ENCODE data around the gene L3MBTL4.

The L3MBTL4 gene

DNA sequence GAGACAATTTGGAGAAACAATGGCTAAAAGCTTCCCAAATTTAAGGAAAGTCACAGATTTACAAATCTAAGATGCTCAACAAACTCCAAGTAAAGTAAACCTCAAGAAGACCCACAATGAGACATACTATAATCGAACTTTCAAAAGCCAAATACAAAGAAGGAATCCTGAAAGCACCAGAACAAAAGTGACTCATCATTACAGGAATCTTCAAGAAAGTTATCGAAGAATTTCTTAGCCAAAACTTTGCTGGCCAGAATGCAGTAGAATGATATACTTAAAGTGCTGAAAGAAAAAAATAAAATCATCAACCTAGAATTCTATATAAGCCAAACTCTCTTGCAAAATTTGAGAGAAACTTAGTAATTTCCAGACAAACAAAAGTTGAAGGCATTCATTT lies 412.8 kb downstream of the L3MBTL4 start:
- no peaks in the 10 kb centered on the region; the same call in none of the 2 replicates for H4K20me1 ChIP-seq (ENCODE audit: insufficient read depth)
- no peaks in the 10 kb centered on the region for H3K79me2 ChIP-seq (ENCODE audit: insufficient read depth, low read depth)
- no peak overlapping the region for H3K4me3 ChIP-seq (IDR thresholded peaks at IDR 0.05; ENCODE audit: insufficient read depth, low read depth, low read length)
- H3K27me3 ChIP-seq (ENCODE audit: insufficient read depth, low read depth), result no peaks in the 10 kb centered on the region
- H3K4me2 ChIP-seq, result no peak overlapping the region
- TF ChIP-seq, protein P1, sequence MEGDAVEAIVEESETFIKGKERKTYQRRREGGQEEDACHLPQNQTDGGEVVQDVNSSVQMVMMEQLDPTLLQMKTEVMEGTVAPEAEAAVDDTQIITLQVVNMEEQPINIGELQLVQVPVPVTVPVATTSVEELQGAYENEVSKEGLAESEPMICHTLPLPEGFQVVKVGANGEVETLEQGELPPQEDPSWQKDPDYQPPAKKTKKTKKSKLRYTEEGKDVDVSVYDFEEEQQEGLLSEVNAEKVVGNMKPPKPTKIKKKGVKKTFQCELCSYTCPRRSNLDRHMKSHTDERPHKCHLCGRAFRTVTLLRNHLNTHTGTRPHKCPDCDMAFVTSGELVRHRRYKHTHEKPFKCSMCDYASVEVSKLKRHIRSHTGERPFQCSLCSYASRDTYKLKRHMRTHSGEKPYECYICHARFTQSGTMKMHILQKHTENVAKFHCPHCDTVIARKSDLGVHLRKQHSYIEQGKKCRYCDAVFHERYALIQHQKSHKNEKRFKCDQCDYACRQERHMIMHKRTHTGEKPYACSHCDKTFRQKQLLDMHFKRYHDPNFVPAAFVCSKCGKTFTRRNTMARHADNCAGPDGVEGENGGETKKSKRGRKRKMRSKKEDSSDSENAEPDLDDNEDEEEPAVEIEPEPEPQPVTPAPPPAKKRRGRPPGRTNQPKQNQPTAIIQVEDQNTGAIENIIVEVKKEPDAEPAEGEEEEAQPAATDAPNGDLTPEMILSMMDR (conservative IDR thresholded peaks at IDR 0.05; ENCODE audit: low read depth, low read length), result no peak
- no peak overlapping the region for H3K27ac ChIP-seq
- peaks cover 31% of the 10 kb centered on the region for H3K4me1 ChIP-seq (ENCODE audit: low read depth, poor library complexity, severe bottlenecking)
- no peaks in the 10 kb centered on the region for H3K36me3 ChIP-seq (ENCODE audit: insufficient read depth)
- H3K9ac ChIP-seq, result no peak overlapping the region
- no peak overlapping the region for H2AFZ ChIP-seq (ENCODE audit: low read depth)

DNA sequence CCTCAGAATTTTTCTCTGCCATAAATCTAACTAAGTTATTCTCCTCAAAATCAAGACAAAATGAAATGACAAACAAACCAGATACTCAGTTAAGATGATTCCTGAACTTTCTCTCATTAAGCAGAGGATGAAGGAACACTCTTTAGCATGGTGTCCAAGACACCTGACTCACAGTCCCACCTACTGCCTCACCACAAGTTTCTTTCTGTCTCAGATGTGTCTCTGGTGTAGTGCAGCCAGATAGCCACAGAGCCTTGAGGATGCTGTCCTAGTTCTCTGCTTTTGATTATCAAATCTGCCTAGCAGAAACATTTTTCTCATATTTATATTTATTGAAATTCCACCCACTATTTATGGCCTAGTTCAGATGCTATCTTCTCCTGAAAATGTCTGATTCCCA lies 415.8 kb downstream of the L3MBTL4 start:
- Histone ChIP-seq H3K36me3 (ENCODE audit: insufficient read depth) (no peaks in the 10 kb centered on the region), H3K27me3 (ENCODE audit: insufficient read depth, low read depth) (no peaks in the 10 kb centered on the region), H3K4me1 (ENCODE audit: low read depth, poor library complexity, severe bottlenecking) (peaks cover 12% of the 10 kb centered on the region), H3K27ac (no peak overlapping the region), H3K79me2 (ENCODE audit: insufficient read depth, low read depth) (no peaks in the 10 kb centered on the region), H2AFZ (ENCODE audit: low read depth) (no peak overlapping the region), H3K4me3 (IDR thresholded peaks at IDR 0.05; ENCODE audit: insufficient read depth, low read depth, low read length) (no peak overlapping the region), H3K9ac (no peak overlapping the region), H4K20me1 (ENCODE audit: insufficient read depth) (no peaks in the 10 kb centered on the region; the same call in 1 of the 2 replicates), H3K4me2 (no peak overlapping the region)
- TF ChIP-seq, protein P1 (conservative IDR thresholded peaks at IDR 0.05; ENCODE audit: low read depth, low read length), result no peak

DNA sequence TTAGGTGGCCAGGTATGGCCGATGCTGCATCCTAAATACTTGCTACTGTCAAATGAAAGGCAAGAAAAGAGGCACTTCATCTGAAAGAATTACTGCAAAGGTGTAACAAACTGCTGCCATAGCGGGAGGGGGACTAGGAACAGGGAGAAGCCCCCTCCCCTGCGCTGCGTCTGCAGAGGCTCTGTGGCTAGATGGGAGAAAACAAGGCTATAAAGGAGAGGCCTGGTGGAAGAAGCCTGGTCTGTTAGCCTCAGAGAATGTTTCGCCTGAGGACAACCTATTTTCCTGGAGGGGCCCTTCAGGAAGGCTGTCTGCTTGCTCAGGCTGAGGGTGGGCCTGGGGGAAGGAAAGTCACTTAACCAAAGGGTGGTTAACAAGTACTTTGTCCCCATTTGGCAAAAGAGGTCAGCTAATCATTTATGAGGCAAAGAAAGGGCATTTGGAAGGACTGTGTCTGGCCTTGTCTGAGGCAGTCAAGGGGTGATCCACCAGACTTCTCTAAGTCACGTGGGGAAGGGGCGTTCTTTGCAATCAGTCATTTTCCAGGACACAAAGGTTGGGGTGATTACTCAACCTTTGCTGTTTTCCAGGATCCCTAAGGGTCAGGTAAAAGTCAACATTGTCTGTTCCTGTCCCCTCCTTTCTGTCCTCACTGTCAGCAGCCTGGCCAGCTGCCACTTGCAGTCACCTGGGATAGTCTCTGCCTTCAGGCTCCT lies 416.4 kb downstream of the L3MBTL4 start:
- Histone ChIP-seq H2AFZ (ENCODE audit: low read depth) (no peak overlapping the region), H3K27ac (no peak overlapping the region)
- TF ChIP-seq, protein P1 (conservative IDR thresholded peaks at IDR 0.05; ENCODE audit: low read depth, low read length), result no peak

DNA sequence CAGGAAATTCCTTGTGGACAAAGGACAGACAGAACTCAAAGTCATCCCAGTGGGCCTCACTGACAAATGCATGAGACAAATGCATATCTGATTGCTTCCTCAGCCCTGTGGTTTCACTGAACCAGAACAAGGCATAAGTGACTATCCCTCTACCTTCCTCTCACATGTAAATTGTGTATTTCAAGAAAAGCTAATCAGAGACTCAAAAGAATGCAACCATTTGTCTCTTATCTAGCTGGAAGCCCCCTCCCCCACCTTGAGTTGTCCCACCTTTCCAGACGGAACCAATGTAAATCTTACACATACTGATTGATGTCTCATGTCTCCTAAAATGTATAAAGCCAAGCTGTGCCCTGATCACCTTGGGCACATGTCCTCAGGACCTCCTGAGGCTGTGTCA lies 417.4 kb downstream of the L3MBTL4 start:
- Histone ChIP-seq H3K27ac (no peak overlapping the region), H3K27me3 (ENCODE audit: insufficient read depth, low read depth) (no peaks in the 10 kb centered on the region), H2AFZ (ENCODE audit: low read depth) (no peak overlapping the region), H3K79me2 (ENCODE audit: insufficient read depth, low read depth) (no peaks in the 10 kb centered on the region), H3K36me3 (ENCODE audit: insufficient read depth) (no peaks in the 10 kb centered on the region), H3K4me1 (ENCODE audit: low read depth, poor library complexity, severe bottlenecking) (peaks cover 7% of the 10 kb centered on the region), H3K4me3 (IDR thresholded peaks at IDR 0.05; ENCODE audit: insufficient read depth, low read depth, low read length) (no peak overlapping the region), H3K9ac (no peak overlapping the region), H4K20me1 (ENCODE audit: insufficient read depth) (no peaks in the 10 kb centered on the region), H3K4me2 (no peak overlapping the region)
- TF ChIP-seq, protein P1 (conservative IDR thresholded peaks at IDR 0.05; ENCODE audit: low read depth, low read length), result no peak

More for the DNA sequence above, 416.4 kb downstream of the L3MBTL4 start:
- Histone ChIP-seq H3K4me2 (no peak overlapping the region), H3K27me3 (ENCODE audit: insufficient read depth, low read depth) (no peaks in the 10 kb centered on the region), H3K4me3 (IDR thresholded peaks at IDR 0.05; ENCODE audit: insufficient read depth, low read depth, low read length) (no peak overlapping the region), H3K36me3 (ENCODE audit: insufficient read depth) (no peaks in the 10 kb centered on the region), H4K20me1 (ENCODE audit: insufficient read depth) (no peaks in the 10 kb centered on the region), H3K9ac (no peak overlapping the region), H3K4me1 (ENCODE audit: low read depth, poor library complexity, severe bottlenecking) (peaks cover 7% of the 10 kb centered on the region), H3K79me2 (ENCODE audit: insufficient read depth, low read depth) (no peaks in the 10 kb centered on the region)
